SU-DHL-6 (cell line): ENCODE results near the gene ARFGAP1.

Source experiments
- EZH2phosphoT487 ChIP-seq: fragments of 200-600 bp; sonication (generic), shearing (Covaris generic); conservative IDR thresholded peaks from 2 replicates; pipeline ENCODE4 v1.6.1; 2018; ENCODE audit warnings: mild to moderate bottlenecking, antibody characterized with exemption, low read length, moderate library complexity, mixed read lengths
- TF ChIP-seq, protein P1 (sequence below): fragments of 200-600 bp; sonication (generic); IDR thresholded peaks from one replicate; pipeline ENCODE4 v1.5.1; 2017; ENCODE audit warnings: antibody characterized with exemption, mild to moderate bottlenecking, low read length, moderate library complexity; ENCODE audit not compliant: insufficient read depth, poor library complexity, severe bottlenecking

DNA sequence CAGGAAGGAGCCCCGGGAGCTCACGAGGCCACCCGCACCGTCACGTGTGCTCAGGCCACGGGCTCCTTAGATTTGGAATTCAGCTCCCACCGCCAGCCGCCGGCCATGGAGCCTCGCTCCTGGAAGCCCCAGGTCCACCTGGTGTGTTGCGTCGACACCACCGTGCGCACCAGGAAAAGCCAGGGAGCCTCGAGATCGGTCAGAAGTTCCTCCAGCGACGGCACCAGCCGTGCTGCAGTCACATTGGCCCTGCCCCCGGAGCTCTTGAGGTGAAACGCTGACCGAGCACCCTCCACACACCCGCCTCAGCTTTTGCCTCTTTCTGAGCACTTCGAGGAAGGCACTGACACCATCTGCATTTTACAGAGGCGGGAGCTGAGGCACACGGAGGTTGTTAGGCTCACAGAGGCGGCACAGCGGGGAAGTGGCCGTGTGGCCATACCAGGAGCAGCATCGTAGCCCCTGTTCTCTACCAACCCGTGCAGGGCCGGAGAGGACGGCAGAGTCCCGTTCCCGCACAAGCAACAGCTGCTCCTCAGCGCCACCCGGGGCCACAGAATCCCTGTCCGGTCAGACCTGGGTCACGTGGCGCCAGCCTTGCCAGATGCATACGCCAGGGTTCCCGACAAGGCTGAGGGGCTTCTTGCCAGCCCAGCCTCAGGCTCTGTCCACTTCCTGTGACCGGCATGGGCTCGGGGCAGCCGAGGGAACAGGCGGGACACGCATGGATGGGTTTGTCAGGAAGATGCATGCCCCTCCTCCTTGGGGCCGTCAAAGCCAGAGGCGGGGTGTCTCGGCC is 25.9 kb upstream of the ARFGAP1 start:
- TF ChIP-seq, protein P1, sequence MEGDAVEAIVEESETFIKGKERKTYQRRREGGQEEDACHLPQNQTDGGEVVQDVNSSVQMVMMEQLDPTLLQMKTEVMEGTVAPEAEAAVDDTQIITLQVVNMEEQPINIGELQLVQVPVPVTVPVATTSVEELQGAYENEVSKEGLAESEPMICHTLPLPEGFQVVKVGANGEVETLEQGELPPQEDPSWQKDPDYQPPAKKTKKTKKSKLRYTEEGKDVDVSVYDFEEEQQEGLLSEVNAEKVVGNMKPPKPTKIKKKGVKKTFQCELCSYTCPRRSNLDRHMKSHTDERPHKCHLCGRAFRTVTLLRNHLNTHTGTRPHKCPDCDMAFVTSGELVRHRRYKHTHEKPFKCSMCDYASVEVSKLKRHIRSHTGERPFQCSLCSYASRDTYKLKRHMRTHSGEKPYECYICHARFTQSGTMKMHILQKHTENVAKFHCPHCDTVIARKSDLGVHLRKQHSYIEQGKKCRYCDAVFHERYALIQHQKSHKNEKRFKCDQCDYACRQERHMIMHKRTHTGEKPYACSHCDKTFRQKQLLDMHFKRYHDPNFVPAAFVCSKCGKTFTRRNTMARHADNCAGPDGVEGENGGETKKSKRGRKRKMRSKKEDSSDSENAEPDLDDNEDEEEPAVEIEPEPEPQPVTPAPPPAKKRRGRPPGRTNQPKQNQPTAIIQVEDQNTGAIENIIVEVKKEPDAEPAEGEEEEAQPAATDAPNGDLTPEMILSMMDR = no peak
- no peak for TF ChIP-seq EZH2phosphoT487
